HepG2 (cell line): ENCODE results near the gene ANO9. TPM values are rescaled to one million over a fixed set of nuclear protein-coding genes. Genes with fewer than 3 reads are reported as not detected.

Experiments used
- ARNT2 ChIP-seq: sonication (generic); formaldehyde crosslinking; IDR thresholded peaks from 2 replicates; pipeline ENCODE4 v1.8.0; 2022; ENCODE audit warnings: mild to moderate bottlenecking, low read depth, missing genetic modification reagents, moderate library complexity
- ATAD3A ChIP-seq: sonication (generic); formaldehyde crosslinking; IDR thresholded peaks from 2 replicates; pipeline ENCODE4 v1.4.0; 2020; ENCODE audit warnings: missing genetic modification reagents
- CBFB ChIP-seq: sonication (generic); formaldehyde crosslinking; IDR thresholded peaks from 2 replicates; pipeline ENCODE4 v1.4.0; 2020; ENCODE audit warnings: missing genetic modification reagents
- GTF3A ChIP-seq: sonication (generic); formaldehyde crosslinking; conservative IDR thresholded peaks from 2 replicates; pipeline ENCODE4 v1.4.0; 2020; ENCODE audit warnings: mild to moderate bottlenecking, missing genetic modification reagents
- JUNB ChIP-seq: sonication (generic); formaldehyde crosslinking; IDR thresholded peaks from 2 replicates; pipeline ENCODE4 v1.8.0; 2022; ENCODE audit warnings: missing genetic modification reagents, mild to moderate bottlenecking, borderline replicate concordance
- MAZ ChIP-seq, 2 experiments: sonication (generic) in 1 of 2; formaldehyde crosslinking in 1 of 2; IDR thresholded peaks; 2 replicates each; pipeline versions ENCODE4 v1.5.0 to v1.6.1; 2012 to 2020; ENCODE audit warnings: low read depth in 2 of 2, mild to moderate bottlenecking in 2 of 2, borderline replicate concordance in 1 of 2, improper control_type of control experiment in 1 of 2, low read length in 1 of 2, missing genetic modification reagents in 1 of 2, moderate library complexity in 1 of 2
- RAD51 ChIP-seq: fragments of 450-650 bp; IDR thresholded peaks from 2 replicates; pipeline ENCODE4 v1.6.1; 2016; ENCODE audit warnings: borderline replicate concordance
- SALL1 ChIP-seq: sonication (generic); formaldehyde crosslinking; IDR thresholded peaks from 2 replicates; pipeline ENCODE4 v1.8.0; 2022; ENCODE audit warnings: mild to moderate bottlenecking, missing genetic modification reagents
- TCF7L2 ChIP-seq: IDR thresholded peaks from 2 replicates; pipeline ENCODE4 v1.6.1; 2011; ENCODE audit warnings: mild to moderate bottlenecking, low read depth, low read length, moderate library complexity
- TOE1 ChIP-seq: sonication (generic); formaldehyde crosslinking; IDR thresholded peaks from 2 replicates; pipeline ENCODE4 v1.4.0; 2020; ENCODE audit warnings: mild to moderate bottlenecking, missing genetic modification reagents
- ZHX2 ChIP-seq, 2 experiments: sonication (generic) in 1 of 2; formaldehyde crosslinking in 1 of 2; IDR thresholded peaks; 2 replicates each; pipeline versions ENCODE4 v1.6.1 to v1.9.0; 2014 to 2022; ENCODE audit warnings: antibody characterized with exemption in 1 of 2, borderline replicate concordance in 1 of 2, inconsistent platforms in 1 of 2, low read depth in 1 of 2, missing genetic modification reagents in 1 of 2
- ZNF136 ChIP-seq: sonication (generic); formaldehyde crosslinking; IDR thresholded peaks from 2 replicates; pipeline ENCODE4 v1.8.1; 2022; ENCODE audit warnings: low read depth, mild to moderate bottlenecking, moderate library complexity, missing genetic modification reagents
- ZNF143 ChIP-seq: sonication (generic); formaldehyde crosslinking; IDR thresholded peaks from 2 replicates; pipeline ENCODE4 v1.4.0; 2020; ENCODE audit warnings: missing genetic modification reagents
- ZNF234 ChIP-seq: sonication (generic); formaldehyde crosslinking; conservative IDR thresholded peaks from 2 replicates; pipeline ENCODE4 v1.5.1; 2020; ENCODE audit warnings: mild to moderate bottlenecking, missing genetic modification reagents
- ZNF33B ChIP-seq: sonication (generic); formaldehyde crosslinking; IDR thresholded peaks from 2 replicates; pipeline ENCODE4 v1.5.1; 2020; ENCODE audit warnings: mild to moderate bottlenecking, missing genetic modification reagents
- ZNF567 ChIP-seq: sonication (generic); formaldehyde crosslinking; IDR thresholded peaks from 2 replicates; pipeline ENCODE4 v1.8.1; 2023; ENCODE audit warnings: mild to moderate bottlenecking, missing genetic modification reagents, borderline replicate concordance
- ZNF713 ChIP-seq: sonication (generic); formaldehyde crosslinking; IDR thresholded peaks from 2 replicates; pipeline ENCODE4 v1.4.0; 2020; ENCODE audit warnings: mild to moderate bottlenecking, missing genetic modification reagents
- ZNF782 ChIP-seq: sonication (generic); formaldehyde crosslinking; IDR thresholded peaks from 2 replicates; pipeline ENCODE4 v1.4.0; 2020; ENCODE audit warnings: missing genetic modification reagents, mild to moderate bottlenecking, borderline replicate concordance
- ZNF878 ChIP-seq: sonication (generic); formaldehyde crosslinking; IDR thresholded peaks from 2 replicates; pipeline ENCODE4 v1.8.1; 2023; ENCODE audit warnings: mild to moderate bottlenecking, missing genetic modification reagents, moderate library complexity
- polyA plus RNA-seq, 8 experiments: library from polyadenylated mRNA; depleted of rRNA in 3 of 8; stranded (reverse) in 7 of 8; unstranded in 1 of 8; fragments of >200 nt; fragmentation: Illumina TruSeq in 4 of 8; extraction: Trizol in 4 of 8; gene quantifications; 2 replicates each; pipeline versions ENCODE4 v1.2.1 to v1.2.3, GENCODE V29; 2011 to 2016; ENCODE audit warnings: low read depth in 4 of 8, missing spikeins in 1 of 8, mixed read lengths in 1 of 8; ENCODE audit not compliant: insufficient read depth in 1 of 8
- total RNA-seq, 5 experiments: library from RNA; depleted of rRNA; stranded (reverse); fragments of >200 nt; fragmentation: Illumina TruSeq; extraction: Trizol; gene quantifications; 2 replicates each; pipeline ENCODE4 v1.2.3, GENCODE V29; 2016; ENCODE audit warnings: low read depth in 1 of 5
- TF ChIP-seq, protein P1 (sequence below): sonication (generic); formaldehyde crosslinking; IDR thresholded peaks from 2 replicates; pipeline ENCODE4 v1.8.0; 2022; ENCODE audit warnings: mild to moderate bottlenecking, missing genetic modification reagents, moderate library complexity
- TF ChIP-seq, protein P2 (sequence below): sonication (generic); formaldehyde crosslinking; IDR thresholded peaks from 2 replicates; pipeline ENCODE4 v1.5.0; 2020; ENCODE audit warnings: mild to moderate bottlenecking, missing genetic modification reagents, borderline replicate concordance

Gene ANO9
- total and polyA plus RNA-seq, 2 of the 13 experiments (the other 11 are each of a cell fraction or from before 2014, with no cell fraction given), result 8.9 to 14.3 TPM

DNA sequence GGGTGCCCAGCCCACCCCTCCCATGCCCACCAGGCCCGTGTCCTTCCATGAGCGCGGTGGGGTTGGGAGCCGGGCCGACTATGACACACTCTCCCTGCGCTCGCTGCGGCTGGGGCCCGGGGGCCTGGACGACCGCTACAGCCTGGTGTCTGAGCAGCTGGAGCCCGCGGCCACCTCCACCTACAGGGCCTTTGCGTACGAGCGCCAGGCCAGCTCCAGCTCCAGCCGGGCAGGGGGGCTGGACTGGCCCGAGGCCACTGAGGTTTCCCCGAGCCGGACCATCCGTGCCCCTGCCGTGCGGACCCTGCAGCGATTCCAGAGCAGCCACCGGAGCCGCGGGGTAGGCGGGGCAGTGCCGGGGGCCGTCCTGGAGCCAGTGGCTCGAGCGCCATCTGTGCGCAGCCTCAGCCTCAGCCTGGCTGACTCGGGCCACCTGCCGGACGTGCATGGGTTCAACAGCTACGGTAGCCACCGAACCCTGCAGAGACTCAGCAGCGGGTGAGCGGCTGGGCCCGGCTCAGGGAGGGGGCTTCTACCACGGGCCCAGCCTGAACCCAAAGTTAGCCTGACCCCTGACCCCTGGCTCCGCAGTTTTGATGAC lies 44.8 kb downstream of the ANO9 start (continued):
- TF ChIP-seq CBFB (CRISPR knock-in tag) (peak; percentile 69; the same call in 1 of the 2 replicates), ZNF136 (CRISPR knock-in tag) (0 out of 2 replicates have a peak, but pooled peaks have one; percentile 42), ZNF878 (CRISPR knock-in tag) (no peak), ZHX2 (IDR thresholded peaks at IDR 0.05; ENCODE audit: low read depth) (peak; percentile 44; the same call in 1 of the 2 replicates), ZHX2 (CRISPR knock-in tag; IDR thresholded peaks at IDR 0.05; ENCODE audit: borderline replicate concordance) (no peak), TCF7L2 (no peak), SALL1 (CRISPR knock-in tag) (peak; percentile 58), ZNF567 (CRISPR knock-in tag) (0 out of 2 replicates have a peak, but pooled peaks have one; percentile 7), ZNF782 (no peak), JUNB (CRISPR knock-in tag) (no peak), TOE1 (no peak), MAZ (IDR thresholded peaks at IDR 0.05; ENCODE audit: borderline replicate concordance, low read depth, low read length) (no peak), MAZ (CRISPR knock-in tag; IDR thresholded peaks at IDR 0.05; ENCODE audit: low read depth) (peak; percentile 86), ZNF234 (CRISPR knock-in tag) (no peak), ATAD3A (no peak), ZNF33B (no peak), ZNF143 (no peak), RAD51 (no peak), ZNF713 (CRISPR knock-in tag) (no peak), GTF3A (no peak), ARNT2 (CRISPR knock-in tag) (peak; percentile 63; the same call in 1 of the 2 replicates)
- TF ChIP-seq, protein P1, sequence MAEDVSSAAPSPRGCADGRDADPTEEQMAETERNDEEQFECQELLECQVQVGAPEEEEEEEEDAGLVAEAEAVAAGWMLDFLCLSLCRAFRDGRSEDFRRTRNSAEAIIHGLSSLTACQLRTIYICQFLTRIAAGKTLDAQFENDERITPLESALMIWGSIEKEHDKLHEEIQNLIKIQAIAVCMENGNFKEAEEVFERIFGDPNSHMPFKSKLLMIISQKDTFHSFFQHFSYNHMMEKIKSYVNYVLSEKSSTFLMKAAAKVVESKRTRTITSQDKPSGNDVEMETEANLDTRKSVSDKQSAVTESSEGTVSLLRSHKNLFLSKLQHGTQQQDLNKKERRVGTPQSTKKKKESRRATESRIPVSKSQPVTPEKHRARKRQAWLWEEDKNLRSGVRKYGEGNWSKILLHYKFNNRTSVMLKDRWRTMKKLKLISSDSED (CRISPR knock-in tag), result no peak
- TF ChIP-seq, protein P2, sequence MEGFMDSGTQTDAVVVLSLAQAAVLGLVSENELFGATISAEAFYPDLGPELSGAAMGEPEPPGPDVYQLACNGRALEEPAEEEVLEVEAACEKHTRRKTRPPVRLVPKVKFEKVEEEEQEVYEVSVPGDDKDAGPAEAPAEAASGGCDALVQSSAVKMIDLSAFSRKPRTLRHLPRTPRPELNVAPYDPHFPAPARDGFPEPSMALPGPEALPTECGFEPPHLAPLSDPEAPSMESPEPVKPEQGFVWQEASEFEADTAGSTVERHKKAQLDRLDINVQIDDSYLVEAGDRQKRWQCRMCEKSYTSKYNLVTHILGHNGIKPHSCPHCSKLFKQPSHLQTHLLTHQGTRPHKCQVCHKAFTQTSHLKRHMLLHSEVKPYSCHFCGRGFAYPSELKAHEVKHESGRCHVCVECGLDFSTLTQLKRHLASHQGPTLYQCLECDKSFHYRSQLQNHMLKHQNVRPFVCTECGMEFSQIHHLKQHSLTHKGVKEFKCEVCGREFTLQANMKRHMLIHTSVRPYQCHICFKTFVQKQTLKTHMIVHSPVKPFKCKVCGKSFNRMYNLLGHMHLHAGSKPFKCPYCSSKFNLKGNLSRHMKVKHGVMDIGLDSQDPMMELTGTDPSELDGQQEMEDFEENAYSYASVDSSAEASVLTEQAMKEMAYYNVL (CRISPR knock-in tag), result no peak
